ENCODE data around the gene ZNF277.

DNA sequence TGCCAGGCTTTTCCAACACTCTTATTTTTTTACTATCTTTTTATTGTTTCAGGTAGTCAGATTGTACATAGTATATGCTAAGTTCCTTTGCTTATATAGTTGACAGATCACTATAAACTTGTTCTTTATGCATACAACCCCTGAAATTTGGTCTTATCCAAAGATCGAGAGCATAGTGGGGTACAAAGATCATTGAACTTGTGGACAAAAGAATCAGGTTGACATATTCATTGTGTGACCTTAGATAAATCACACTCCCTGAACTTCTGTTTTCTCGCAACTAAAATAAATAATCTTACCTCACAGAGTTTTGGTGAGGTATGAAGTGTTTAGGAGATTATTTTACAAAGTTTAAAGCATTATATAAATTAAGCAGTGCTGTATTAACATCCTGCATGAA lies 22.1 kb downstream of the ZNF277 start:
- TF ChIP-seq ZNF274 (IDR thresholded peaks at IDR 0.05; ENCODE audit: insufficient read depth, insufficient read length) (no peak), HDAC6 (IDR thresholded peaks at IDR 0.05; ENCODE audit: unreplicated experiment) (no peak), MYC (IDR thresholded peaks at IDR 0.05; ENCODE audit: insufficient read depth, insufficient read length, insufficient replicate concordance, low read length, severe bottlenecking) (no peak), CEBPB (IDR thresholded peaks at IDR 0.05; ENCODE audit: borderline replicate concordance in 1 of 2, low read depth in 2 of 2, low read length in 2 of 2) (no peak), TCF12 (IDR thresholded peaks at IDR 0.05; ENCODE audit: low read depth, low read length) (no peak), FOXM1 (IDR thresholded peaks at IDR 0.05; ENCODE audit: low read depth, low read length) (no peak)
- TF ChIP-seq, protein P1, sequence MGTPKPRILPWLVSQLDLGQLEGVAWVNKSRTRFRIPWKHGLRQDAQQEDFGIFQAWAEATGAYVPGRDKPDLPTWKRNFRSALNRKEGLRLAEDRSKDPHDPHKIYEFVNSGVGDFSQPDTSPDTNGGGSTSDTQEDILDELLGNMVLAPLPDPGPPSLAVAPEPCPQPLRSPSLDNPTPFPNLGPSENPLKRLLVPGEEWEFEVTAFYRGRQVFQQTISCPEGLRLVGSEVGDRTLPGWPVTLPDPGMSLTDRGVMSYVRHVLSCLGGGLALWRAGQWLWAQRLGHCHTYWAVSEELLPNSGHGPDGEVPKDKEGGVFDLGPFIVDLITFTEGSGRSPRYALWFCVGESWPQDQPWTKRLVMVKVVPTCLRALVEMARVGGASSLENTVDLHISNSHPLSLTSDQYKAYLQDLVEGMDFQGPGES (IDR thresholded peaks at IDR 0.05) = no peak
